Hypothalamus (tissue), 51 donors: ENCODE measurements around the gene C9orf50.
A peak's percentile ranks its signal among the peaks of the same experiment; 100 is the strongest.

Experiments
- DNase-seq, 51 donors: peaks; one replicate each; lab custom pipeline; 2025; lab: John Stamatoyannopoulos, UW

Gene C9orf50

DNA sequence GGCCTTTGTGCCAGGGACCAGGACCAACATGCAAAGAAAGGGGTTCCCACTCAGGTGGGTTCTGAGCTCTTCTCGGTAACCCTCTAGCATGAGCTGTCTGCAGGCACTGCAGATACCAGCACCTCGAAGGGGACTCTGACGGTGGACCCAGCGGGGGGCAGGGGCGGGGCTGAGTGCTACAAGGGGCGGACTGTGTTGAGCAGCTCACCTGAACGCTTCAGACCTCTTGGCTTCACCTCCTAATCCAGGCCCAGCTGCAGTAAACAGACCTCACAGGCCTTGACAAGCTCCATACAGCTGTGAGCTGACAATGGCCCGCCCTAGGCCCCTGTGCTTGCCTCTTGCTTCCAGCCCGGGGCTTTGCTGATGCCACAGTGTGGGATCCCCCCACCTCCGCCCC is 48.4 kb downstream of the C9orf50 start:
- DNase-seq: no peak

- no peak for DNase-seq
These were observed 48.9 kb downstream of the C9orf50 start for GRCh38 chr9:129572052-129572425.

DNA sequence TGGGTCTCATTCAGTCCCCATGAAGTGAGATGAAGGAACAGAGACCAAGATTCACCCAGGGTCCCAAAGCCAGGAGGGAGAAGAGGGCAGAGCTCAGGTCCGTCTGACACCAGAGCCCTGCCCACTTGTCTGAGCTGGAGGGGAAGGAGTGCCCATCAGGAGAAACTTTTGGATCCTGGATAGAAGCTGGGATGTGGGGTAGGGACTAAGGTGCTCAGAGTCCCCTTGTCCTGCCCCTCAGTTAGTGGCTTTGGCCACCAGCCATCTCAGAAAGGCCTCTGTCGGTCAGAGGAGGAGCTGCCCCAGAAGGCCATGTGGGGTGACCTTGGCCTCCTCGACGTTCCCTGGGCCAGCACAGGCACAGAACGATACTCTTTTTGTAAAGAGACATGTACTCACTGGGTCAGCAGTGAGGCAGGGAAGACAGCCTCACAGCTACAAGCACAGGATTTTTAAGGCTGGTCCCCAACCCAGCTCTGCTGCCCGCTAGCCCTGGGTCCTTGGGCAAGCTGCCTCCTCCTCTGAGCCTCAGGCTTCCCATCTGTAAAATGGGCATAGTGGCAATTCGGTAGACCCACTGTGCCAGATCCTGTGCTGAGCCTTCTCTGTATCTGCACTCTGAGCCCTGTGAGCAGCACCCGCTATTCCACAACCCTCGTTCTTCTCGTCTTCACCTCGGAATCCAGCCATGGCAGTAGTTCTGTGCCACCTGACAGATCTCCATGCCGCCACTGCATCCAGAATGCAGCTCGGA is 49.4 kb downstream of the C9orf50 start:
- DNase-seq: no peak

DNA sequence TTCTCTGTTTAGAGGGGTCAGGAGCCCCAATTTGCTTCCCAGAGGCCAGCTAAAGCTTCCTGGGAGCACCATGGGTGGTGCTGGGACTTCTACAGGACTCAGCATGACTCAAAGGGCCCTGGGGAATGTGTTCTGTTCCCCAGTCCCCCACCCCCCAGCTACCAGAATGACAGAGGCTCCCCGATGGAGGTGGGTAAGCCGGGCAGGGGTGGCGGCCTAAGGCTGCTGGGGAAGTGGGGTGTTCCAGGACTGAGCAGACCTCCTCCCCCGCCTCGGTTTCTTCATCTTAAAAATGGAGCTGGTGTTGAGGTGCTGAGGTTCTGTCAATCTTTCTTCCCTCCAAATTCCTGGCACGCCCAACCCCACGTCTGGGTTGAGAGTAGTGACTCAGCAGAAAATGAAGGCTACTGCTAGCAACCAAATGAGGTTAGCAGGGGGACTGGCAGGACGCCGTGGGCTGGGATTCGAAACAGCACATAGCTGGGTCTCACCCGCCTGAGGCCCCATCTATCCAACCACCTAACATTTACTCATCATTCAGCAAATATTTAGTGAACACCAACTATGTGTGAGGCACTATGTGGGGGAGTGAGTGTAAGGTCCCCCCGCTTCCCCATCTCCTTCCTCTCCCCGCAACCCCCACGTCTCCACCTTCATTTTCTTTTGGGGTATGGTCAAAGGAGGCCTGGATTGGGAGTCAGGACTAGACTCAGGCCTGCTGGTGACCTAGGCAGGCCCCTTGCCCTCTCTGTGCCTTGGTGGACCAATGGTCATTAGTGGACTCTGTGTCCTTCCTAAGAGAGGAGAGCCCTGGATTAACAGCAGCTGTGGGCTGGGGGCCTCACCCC is 50.2 kb downstream of the C9orf50 start:
- peak in 34 of 51 donors; percentile 11 to 64 (median 38) for DNase-seq

GRCh38 chr9:129569502-129570449 is 51.1 kb downstream of the C9orf50 start:
- DNase-seq: peak in 4 of 51 donors; percentile 17 to 49 (median 20)

DNA sequence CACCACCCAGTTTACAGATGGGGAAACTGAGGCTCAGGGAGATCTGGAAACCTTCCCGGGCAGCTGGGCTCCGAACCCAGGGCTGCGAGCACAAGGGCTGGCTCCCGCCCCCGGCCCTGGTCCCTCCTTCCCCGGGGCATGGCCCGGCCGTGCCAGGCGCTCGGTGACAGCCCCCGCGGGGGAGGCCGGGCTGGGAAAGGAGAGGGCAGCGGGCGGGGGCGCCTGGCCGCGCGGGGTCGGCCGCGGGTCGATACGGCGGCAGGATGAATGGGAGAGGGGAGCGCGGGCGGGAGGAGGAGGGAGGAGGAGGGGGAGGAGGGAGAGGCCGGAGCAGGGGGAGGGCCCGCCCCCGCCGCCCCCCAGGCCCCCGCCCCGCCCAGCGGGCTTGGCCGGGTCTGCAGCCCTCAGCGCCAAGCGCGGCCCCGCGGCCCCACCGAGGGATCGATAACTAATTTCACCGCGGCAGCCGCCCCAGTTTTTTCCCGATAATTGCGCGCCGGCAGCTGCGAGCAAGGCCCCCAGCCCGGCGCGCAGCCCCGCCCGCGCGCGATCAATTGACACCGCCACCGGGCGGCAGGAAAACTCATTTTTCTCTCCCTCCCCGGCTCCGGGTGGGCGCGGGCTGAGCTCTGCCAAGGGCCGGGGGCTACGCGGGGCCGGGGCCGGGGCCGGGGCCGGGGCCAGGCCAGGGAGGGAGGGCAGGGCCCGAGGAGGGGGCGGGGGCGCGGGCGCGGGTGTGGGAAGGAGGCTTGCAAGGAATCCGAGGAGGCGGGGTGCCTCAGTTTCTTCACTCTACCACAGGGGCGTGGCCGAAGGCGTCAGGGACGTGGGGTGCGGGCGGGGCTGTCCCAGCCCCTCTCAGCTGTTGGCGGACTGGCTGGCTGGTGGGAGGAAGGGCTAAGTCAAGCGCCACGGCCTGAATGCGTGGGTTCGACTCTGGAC is 52.1 kb downstream of the C9orf50 start:
- DNase-seq: peak in 37 of 51 donors; percentile 20 to 73 (median 49)

DNA sequence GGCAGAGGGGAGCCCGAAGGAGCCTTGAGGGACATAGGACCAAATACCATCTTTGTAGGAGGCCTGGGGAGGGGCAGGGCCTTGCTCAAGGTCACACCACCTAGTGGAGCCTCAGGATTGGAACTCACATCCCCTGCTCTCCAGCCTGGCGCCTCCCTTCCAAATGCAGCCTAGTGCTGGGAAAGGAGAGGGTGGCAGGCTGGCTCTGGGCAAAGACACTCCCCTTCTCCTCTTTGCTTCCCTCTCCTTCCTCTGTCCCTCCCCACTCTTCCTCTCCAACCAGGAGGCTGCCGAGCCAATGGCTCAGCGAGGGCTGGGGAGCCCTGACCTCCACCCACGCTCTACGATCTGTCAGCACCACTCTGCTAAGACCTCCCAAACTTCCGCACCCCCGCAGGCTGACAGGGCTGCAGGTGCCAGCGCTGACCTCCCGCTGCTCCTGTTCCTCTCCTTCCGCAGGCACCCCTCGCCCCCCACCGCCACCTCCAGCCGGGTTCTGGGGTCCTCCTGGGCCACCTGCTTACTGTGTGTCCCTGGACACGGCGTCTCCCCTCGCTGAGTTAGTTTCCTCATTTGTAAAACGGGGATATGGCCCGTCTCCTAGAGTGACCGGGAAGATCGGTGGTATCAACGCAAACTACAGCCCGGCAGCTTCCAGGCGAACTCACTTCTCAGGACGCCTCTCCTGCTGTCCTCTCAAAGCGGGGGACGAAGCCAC is 52.9 kb downstream of the C9orf50 start:
- DNase-seq: peak in 31 of 51 donors; percentile 17 to 61 (median 37)

GRCh38 chr9:129567329-129567728 is 53.6 kb downstream of the C9orf50 start:
- no peak for DNase-seq

DNA sequence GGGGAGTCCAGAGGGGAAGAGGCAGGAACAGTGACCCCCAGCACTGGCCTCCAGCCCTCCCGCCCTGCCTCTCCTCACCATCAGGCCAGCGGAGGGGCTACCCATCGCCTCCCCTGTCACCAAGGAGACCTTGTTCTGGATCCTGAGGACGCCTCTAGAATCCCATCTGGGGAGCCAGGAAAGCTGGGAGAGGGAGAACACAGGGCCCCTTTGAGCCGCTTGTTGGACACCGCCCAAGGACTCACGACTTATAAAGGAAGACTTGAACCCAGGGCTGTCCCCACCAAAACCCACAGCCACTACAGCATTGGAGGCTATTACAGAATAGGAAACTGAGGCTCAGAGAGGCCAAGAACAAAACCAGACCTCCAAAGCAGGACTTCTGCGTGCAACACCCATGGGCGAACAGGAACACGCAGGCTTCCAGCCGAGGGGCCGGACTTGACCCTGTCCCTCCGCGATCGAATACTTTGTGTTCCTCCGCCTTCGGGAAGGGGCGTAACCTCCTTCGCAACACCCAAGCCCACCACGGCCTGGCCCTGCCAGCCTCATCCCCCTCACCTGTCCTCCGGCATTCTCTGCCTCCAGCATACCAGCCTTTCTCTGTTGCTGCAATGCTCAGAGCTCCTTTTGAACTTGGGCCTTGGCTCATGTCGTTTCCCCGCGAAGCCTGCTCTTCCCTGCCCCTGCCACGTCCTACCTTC is 54.2 kb downstream of the C9orf50 start:
- peak in 12 of 51 donors; percentile 15 to 46 (median 27) for DNase-seq

- DNase-seq: no peak
These were observed 58.0 kb downstream of the C9orf50 start for GRCh38 chr9:129562917-129563316.

GRCh38 chr9:129562514-129562913 is 58.4 kb downstream of the C9orf50 start:
- DNase-seq: no peak
